Smooth muscle cell (in vitro differentiated cells): ENCODE results near the gene ATN1. TPM values are rescaled to one million over a fixed set of nuclear protein-coding genes. Genes with fewer than 3 reads are reported as not detected.
"Not testable (repeated sequence)": the region's sequence is repeated elsewhere in the genome, so short reads cannot be mapped to it uniquely, and the experiment has no call there.

Source experiments
- DNase-seq: peaks from one replicate; lab custom pipeline; 2025; ENCODE audit not compliant: unreplicated experiment; lab: John Stamatoyannopoulos, UW
- H2AFZ ChIP-seq: fragments of 200-600 bp; sonication (generic); 2 replicates; pipeline ENCODE4 v1.6.0; 2016; ENCODE audit warnings: antibody characterized with exemption, low read depth, mild to moderate bottlenecking
- H3F3A ChIP-seq: fragments of 200-600 bp; sonication (generic); 2 replicates; pipeline ENCODE4 v1.6.0; 2017; ENCODE audit warnings: antibody characterized with exemption, low read depth
- H3K27ac ChIP-seq: fragments of 200-600 bp; sonication (generic); 2 replicates; pipeline ENCODE4 v1.5.1; 2016; ENCODE audit warnings: low read depth, mild to moderate bottlenecking
- H3K27me3 ChIP-seq: fragments of 200-600 bp; sonication (generic); 2 replicates; pipeline ENCODE4 v1.6.1; 2016; ENCODE audit warnings: low read depth, mild to moderate bottlenecking
- H3K36me3 ChIP-seq: fragments of 200-600 bp; sonication (generic); 2 replicates; pipeline ENCODE4 v1.5.1; 2016; ENCODE audit warnings: low read depth
- H3K4me1 ChIP-seq: fragments of 200-600 bp; sonication (generic); 2 replicates; pipeline ENCODE4 v1.5.1; 2016; ENCODE audit warnings: low read depth
- H3K4me2 ChIP-seq: fragments of 200-600 bp; sonication (generic); 2 replicates; pipeline ENCODE4 v1.6.0; 2016; ENCODE audit warnings: mild to moderate bottlenecking
- H3K4me3 ChIP-seq: fragments of 200-600 bp; sonication (generic); 2 replicates; pipeline ENCODE4 v1.5.1; 2016; ENCODE audit warnings: mild to moderate bottlenecking
- H3K79me2 ChIP-seq: fragments of 200-600 bp; sonication (generic); 2 replicates; pipeline ENCODE4 v1.6.0; 2016; ENCODE audit warnings: low read depth, mild to moderate bottlenecking
- H3K9ac ChIP-seq: fragments of 200-600 bp; sonication (generic); 2 replicates; pipeline ENCODE4 v1.6.0; 2016; ENCODE audit warnings: low read depth
- H3K9me3 ChIP-seq: fragments of 200-600 bp; sonication (generic); replicated peaks from 2 replicates; pipeline ENCODE4 v1.5.1; 2016; ENCODE audit warnings: low read depth
- H4K20me1 ChIP-seq: fragments of 200-600 bp; sonication (generic); 2 replicates; pipeline ENCODE4 v1.6.0; 2016; ENCODE audit warnings: low read depth
- CTCF ChIP-seq: fragments of 200-600 bp; sonication (generic); IDR thresholded peaks from 2 replicates; pipeline ENCODE4 v1.5.1; 2017; ENCODE audit warnings: borderline replicate concordance, mild to moderate bottlenecking, antibody characterized with exemption; ENCODE audit not compliant: insufficient read depth, poor library complexity, severe bottlenecking
- WGBS: methylation state at CpG from one replicate; pipeline ENCODE4 v1.1.7; 2016; ENCODE audit warnings: low lambda C conversion rate; 5-methylcytosine and 5-hydroxymethylcytosine counted together
- polyA plus RNA-seq: library from polyadenylated mRNA; unstranded; fragments of >200 nt; fragmentation: Nextera tagmentation; extraction: Ambion mirVana; gene quantifications from 2 replicates; pipeline ENCODE4 v1.2.1, GENCODE V29; 2016
- total RNA-seq: library from RNA; depleted of rRNA; stranded (reverse); fragments of >200 nt; gene quantifications from 2 replicates; pipeline ENCODE4 v1.2.3, GENCODE V29; 2014

ATN1 gene
- total and polyA plus RNA-seq, 2 experiments from 2014 or later = 28.8 to 30.4 TPM

GRCh38 chr12:6888360-6888759, 39.4 kb upstream of the ATN1 start:
- TF ChIP-seq CTCF = no peak
- no peak overlapping the region for H3K9ac ChIP-seq
- no peak overlapping the region for H3K4me3 ChIP-seq
- H3K27ac ChIP-seq = no peak overlapping the region
- H3K27me3 ChIP-seq = no peaks in the 10 kb centered on the region
- DNase-seq = no peak
- no peak overlapping the region for H2AFZ ChIP-seq
- H3K4me1 ChIP-seq = peaks cover 16% of the 10 kb centered on the region
- H3K79me2 ChIP-seq = no peaks in the 10 kb centered on the region
- no peak overlapping the region for H3K4me2 ChIP-seq
- no peaks in the 10 kb centered on the region for H4K20me1 ChIP-seq
- WGBS = 89% methylated on average over 2 of the region's 2 CpGs
- H3K36me3 ChIP-seq = no peaks in the 10 kb centered on the region
- no peaks in the 10 kb centered on the region for H3F3A ChIP-seq
- H3K9me3 ChIP-seq = no peaks in the 10 kb centered on the region

GRCh38 chr12:6888794-6889193, 39.0 kb upstream of the ATN1 start:
- not testable (repeated sequence) for H3K4me2 ChIP-seq, DNase-seq, H3K79me2 ChIP-seq, H3K36me3 ChIP-seq, H3K9ac ChIP-seq, H3F3A ChIP-seq, H3K27ac ChIP-seq, H2AFZ ChIP-seq, H3K4me3 ChIP-seq, H3K27me3 ChIP-seq, H3K9me3 ChIP-seq, H4K20me1 ChIP-seq
- H3K4me1 ChIP-seq = peaks cover 16% of the 10 kb centered on the region
- 85% methylated on average over 7 of the region's 7 CpGs for WGBS

GRCh38 chr12:6889775-6890573, 37.8 kb upstream of the ATN1 start:
- Histone ChIP-seq H3K4me2 (peak overlapping the region; percentile 78), H3K4me1 (peaks cover 16% of the 10 kb centered on the region), H3K27ac (peak overlapping the region; percentile 81)
- not testable (repeated sequence) for H4K20me1 ChIP-seq, H3K27me3 ChIP-seq, H3K9me3 ChIP-seq, H2AFZ ChIP-seq, H3K4me3 ChIP-seq, H3K36me3 ChIP-seq, H3K79me2 ChIP-seq, H3K9ac ChIP-seq, DNase-seq, H3F3A ChIP-seq
- WGBS = 94% methylated on average over 16 of the region's 21 CpGs

- peak overlapping the region; percentile 90 for H3K27ac ChIP-seq
- H3K36me3 ChIP-seq = no peaks in the 10 kb centered on the region
- DNase-seq = peak; percentile 95
- peaks cover 16% of the 10 kb centered on the region for H3K4me1 ChIP-seq
- H3K79me2 ChIP-seq = no peaks in the 10 kb centered on the region
- peak overlapping the region; percentile 59 for H3K4me3 ChIP-seq
- no peaks in the 10 kb centered on the region for H3F3A ChIP-seq
- H3K4me2 ChIP-seq = peak overlapping the region; percentile 96
- peak; percentile 65 for TF ChIP-seq CTCF
- H3K9ac ChIP-seq = peak overlapping the region; percentile 82
- WGBS = 6% methylated on average over 50 of the region's 68 CpGs
- H3K9me3 ChIP-seq = no peaks in the 10 kb centered on the region
- no peaks in the 10 kb centered on the region for H3K27me3 ChIP-seq
- H4K20me1 ChIP-seq = no peaks in the 10 kb centered on the region
- H2AFZ ChIP-seq = peak overlapping the region; percentile 96
These were observed 36.7 kb upstream of the ATN1 start for GRCh38 chr12:6890789-6891645.
